Testis (tissue), 2 donors: Measurements from ENCODE around the gene ALPK3.

Source experiments
- POLR2A ChIP-seq: fragments of 450-650 bp; IDR thresholded peaks from one replicate; pipeline ENCODE4 v1.6.1; 2017; ENCODE audit warnings: antibody characterized with exemption, mild to moderate bottlenecking, moderate library complexity
- TF ChIP-seq, protein P1 (sequence below), 3 experiments: fragments of 450-650 bp in 2 of 3; fragments of 200-600 bp in 1 of 3; sonication (generic) in 1 of 3; IDR thresholded peaks; one replicate each; pipeline ENCODE4 v1.5.1; 2016 to 2019; ENCODE audit warnings: antibody characterized with exemption in 3 of 3, mild to moderate bottlenecking in 2 of 3, moderate library complexity in 1 of 3

DNA sequence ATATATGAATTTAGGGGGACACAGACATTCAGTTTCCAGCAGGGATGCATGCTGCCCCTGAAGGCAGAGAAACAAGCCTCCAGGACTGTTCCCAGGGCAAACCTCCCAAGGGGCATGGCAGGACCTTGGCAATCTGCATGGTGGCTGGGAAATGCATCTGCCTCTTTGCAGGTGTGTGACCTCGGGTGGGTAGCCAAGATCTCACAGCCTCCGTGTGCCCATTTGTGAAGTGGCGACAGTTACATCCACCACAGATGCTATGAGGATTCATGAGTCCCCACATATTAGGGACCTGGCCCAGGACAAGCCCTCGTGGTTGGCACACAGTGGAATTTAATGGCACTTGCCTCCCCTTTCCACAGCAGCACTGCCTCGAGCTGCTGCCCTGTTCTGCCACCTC is 97.2 kb downstream of the ALPK3 start:
- TF ChIP-seq, protein P1, sequence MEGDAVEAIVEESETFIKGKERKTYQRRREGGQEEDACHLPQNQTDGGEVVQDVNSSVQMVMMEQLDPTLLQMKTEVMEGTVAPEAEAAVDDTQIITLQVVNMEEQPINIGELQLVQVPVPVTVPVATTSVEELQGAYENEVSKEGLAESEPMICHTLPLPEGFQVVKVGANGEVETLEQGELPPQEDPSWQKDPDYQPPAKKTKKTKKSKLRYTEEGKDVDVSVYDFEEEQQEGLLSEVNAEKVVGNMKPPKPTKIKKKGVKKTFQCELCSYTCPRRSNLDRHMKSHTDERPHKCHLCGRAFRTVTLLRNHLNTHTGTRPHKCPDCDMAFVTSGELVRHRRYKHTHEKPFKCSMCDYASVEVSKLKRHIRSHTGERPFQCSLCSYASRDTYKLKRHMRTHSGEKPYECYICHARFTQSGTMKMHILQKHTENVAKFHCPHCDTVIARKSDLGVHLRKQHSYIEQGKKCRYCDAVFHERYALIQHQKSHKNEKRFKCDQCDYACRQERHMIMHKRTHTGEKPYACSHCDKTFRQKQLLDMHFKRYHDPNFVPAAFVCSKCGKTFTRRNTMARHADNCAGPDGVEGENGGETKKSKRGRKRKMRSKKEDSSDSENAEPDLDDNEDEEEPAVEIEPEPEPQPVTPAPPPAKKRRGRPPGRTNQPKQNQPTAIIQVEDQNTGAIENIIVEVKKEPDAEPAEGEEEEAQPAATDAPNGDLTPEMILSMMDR (IDR thresholded peaks at IDR 0.05): no peak
- no peak for TF ChIP-seq POLR2A
